IMR-90 (cell line): Measurements from ENCODE around the gene LRRC36. TPM values are rescaled to one million over a fixed set of nuclear protein-coding genes. Genes with fewer than 3 reads are reported as not detected.

ENCODE experiments used
- ATAC-seq: fragments of 200-7000 bp; cut with Tn5 transposase; 2 replicates; pipeline ENCODE4 v1.9.1; 2020; ENCODE audit warnings: low read depth, mild to moderate bottlenecking, moderate library complexity
- BruUV-seq: library from RNA; stranded (reverse); fragments of 400-500 nt; replicated peaks from 2 replicates; lab custom pipeline; 2021; lab: Mats Ljungman, UMichigan
- CTCF ChIA-PET: fragments of 300-600 bp; formaldehyde crosslinking; extraction: SDS; loops from one replicate; lab custom pipeline; 2021; ENCODE audit warnings: antibody characterized with exemption; lab: Yijun Ruan, JAX
- POLR2A ChIA-PET: fragments of 300-600 bp; sonication (Branson Sonifier 250); formaldehyde crosslinking; loops from one replicate; lab custom pipeline; 2022; ENCODE audit warnings: antibody characterized with exemption; ENCODE audit not compliant: unreplicated experiment; lab: Charles Lee
- DNase-seq: peaks from one replicate; pipeline ENCODE4 v3.0.0; 2013
- H2AFZ ChIP-seq: replicated peaks from 2 replicates; pipeline ENCODE3; 2013; ENCODE audit warnings: low read length, mild to moderate bottlenecking; ENCODE audit not compliant: poor library complexity
- H2AK5ac ChIP-seq: 2 replicates; pipeline ENCODE4 v1.6.1; 2013; ENCODE audit warnings: low read depth, low read length, inconsistent platforms
- H2AK9ac ChIP-seq: replicated peaks from 2 replicates; pipeline ENCODE3; 2013; ENCODE audit warnings: mild to moderate bottlenecking, low read depth, low read length, moderate library complexity; ENCODE audit not compliant: poor library complexity
- H2BK120ac ChIP-seq: 2 replicates; pipeline ENCODE4 v1.6.1; 2013; ENCODE audit warnings: low read depth, low read length, inconsistent platforms
- H2BK15ac ChIP-seq: 3 replicates; pipeline ENCODE4 v1.6.1; 2013; ENCODE audit warnings: low read depth, low read length, inconsistent platforms
- H2BK20ac ChIP-seq: 2 replicates; pipeline ENCODE4 v1.6.1; 2013; ENCODE audit warnings: low read depth, mild to moderate bottlenecking, inconsistent platforms, low read length, moderate library complexity
- H2BK5ac ChIP-seq: 2 replicates; pipeline ENCODE4 v1.6.1; 2013; ENCODE audit warnings: mild to moderate bottlenecking, low read depth, low read length, inconsistent platforms; ENCODE audit not compliant: poor library complexity, severe bottlenecking
- H3K14ac ChIP-seq: replicated peaks from 2 replicates; pipeline ENCODE4 v1.6.1; 2013; ENCODE audit warnings: low read depth, low read length, inconsistent platforms
- H3K18ac ChIP-seq: 2 replicates; pipeline ENCODE4 v1.6.1; 2013; ENCODE audit warnings: low read depth, low read length, control low read depth
- H3K23ac ChIP-seq: 2 replicates; pipeline ENCODE4 v1.6.1; 2013; ENCODE audit warnings: low read depth, low read length, inconsistent platforms
- H3K27ac ChIP-seq: 2 replicates; pipeline ENCODE4 v1.5.1; 2013; ENCODE audit warnings: mild to moderate bottlenecking, control low read depth, low read length; ENCODE audit not compliant: insufficient read depth
- H3K27me3 ChIP-seq: 2 replicates; pipeline ENCODE4 v1.6.1; 2013; ENCODE audit warnings: low read length; ENCODE audit not compliant: control insufficient read depth, insufficient read depth
- H3K36me3 ChIP-seq: 2 replicates; pipeline ENCODE4 v1.6.1; 2013; ENCODE audit warnings: low read length, mixed read lengths; ENCODE audit not compliant: control insufficient read depth, insufficient read depth
- H3K4ac ChIP-seq: 2 replicates; pipeline ENCODE4 v1.6.1; 2013; ENCODE audit warnings: low read depth, low read length, inconsistent platforms
- H3K4me1 ChIP-seq: 2 replicates; pipeline ENCODE4 v1.6.1; 2013; ENCODE audit warnings: low read length, mixed read lengths; ENCODE audit not compliant: control insufficient read depth, insufficient read depth
- H3K4me2 ChIP-seq: 2 replicates; pipeline ENCODE4 v1.6.1; 2013; ENCODE audit warnings: low read depth, mild to moderate bottlenecking, control low read depth, low read length, moderate library complexity
- H3K4me3 ChIP-seq: 2 replicates; pipeline ENCODE4 v1.5.1; 2013; ENCODE audit warnings: low read depth, mild to moderate bottlenecking, control low read depth, low read length, moderate library complexity; ENCODE audit not compliant: insufficient read depth
- H3K56ac ChIP-seq: 2 replicates; pipeline ENCODE4 v1.6.1; 2013; ENCODE audit warnings: low read length, inconsistent platforms; ENCODE audit not compliant: insufficient read depth; ENCODE audit errors: extremely low read depth
- H3K79me1 ChIP-seq, 2 experiments: 2 replicates each; pipeline ENCODE4 v1.6.1; 2013; ENCODE audit warnings: low read length in 2 of 2, inconsistent platforms in 1 of 2, low read depth in 1 of 2
- H3K9ac ChIP-seq: 2 replicates; pipeline ENCODE4 v1.6.1; 2013; ENCODE audit warnings: low read depth, low read length, control low read depth
- H3K9me1 ChIP-seq: 2 replicates; pipeline ENCODE4 v1.6.1; 2013; ENCODE audit warnings: low read length, inconsistent platforms; ENCODE audit not compliant: insufficient read depth
- H3K9me3 ChIP-seq: 2 replicates; pipeline ENCODE4 v1.6.1; 2013; ENCODE audit warnings: low read length; ENCODE audit not compliant: control insufficient read depth, insufficient read depth
- H4K20me1 ChIP-seq: 2 replicates; pipeline ENCODE4 v1.6.1; 2013; ENCODE audit warnings: low read length, inconsistent platforms; ENCODE audit not compliant: insufficient read depth
- H4K5ac ChIP-seq: 2 replicates; pipeline ENCODE4 v1.6.1; 2013; ENCODE audit warnings: mild to moderate bottlenecking, low read depth, low read length, control low read depth
- H4K8ac ChIP-seq, 2 experiments: 2 replicates each; pipeline ENCODE4 v1.6.1; 2013; ENCODE audit warnings: low read depth in 2 of 2, low read length in 2 of 2, control low read depth in 1 of 2, inconsistent platforms in 1 of 2
- H4K91ac ChIP-seq: 2 replicates; pipeline ENCODE4 v1.6.1; 2013; ENCODE audit warnings: low read depth, low read length, inconsistent platforms; ENCODE audit not compliant: insufficient read depth
- CHD1 ChIP-seq: IDR thresholded peaks from 2 replicates; pipeline ENCODE4 v1.6.1; 2012; ENCODE audit warnings: low read depth, low read length, improper control_type of control experiment
- FOS ChIP-seq: fragments of 150-350 bp; IDR thresholded peaks from 2 replicates; pipeline ENCODE4 v1.6.1; 2016; ENCODE audit warnings: low read depth, low read length
- MAZ ChIP-seq: IDR thresholded peaks from 2 replicates; pipeline ENCODE4 v1.6.1; 2012; ENCODE audit warnings: low read depth, mild to moderate bottlenecking, low read length, improper control_type of control experiment, moderate library complexity, borderline replicate concordance
- NFE2L2 ChIP-seq: fragments of 150-350 bp; IDR thresholded peaks from 2 replicates; pipeline ENCODE4 v1.6.1; 2016; ENCODE audit warnings: low read depth, mild to moderate bottlenecking, low read length
- RAD21 ChIP-seq: IDR thresholded peaks from 2 replicates; pipeline ENCODE4 v1.6.1; 2012; ENCODE audit warnings: low read length, improper control_type of control experiment
- RCOR1 ChIP-seq: IDR thresholded peaks from 2 replicates; pipeline ENCODE4 v1.6.1; 2012; ENCODE audit warnings: mild to moderate bottlenecking, low read length, improper control_type of control experiment; ENCODE audit not compliant: insufficient replicate concordance
- RFX5 ChIP-seq: IDR thresholded peaks from 2 replicates; pipeline ENCODE4 v1.8.0; 2012; ENCODE audit warnings: low read depth, mild to moderate bottlenecking, low read length, moderate library complexity
- USF2 ChIP-seq: fragments of 150-350 bp; IDR thresholded peaks from 2 replicates; pipeline ENCODE4 v1.6.1; 2017; ENCODE audit warnings: mild to moderate bottlenecking, antibody characterized with exemption, low read length, low read depth
- WGBS, 2 experiments: methylation state at CpG; one replicate each; pipeline versions ENCODE4 v1.1.5 to v1.1.7; 2013; ENCODE audit warnings: missing lambda C conversion rate in 2 of 2; ENCODE audit not compliant: insufficient read length in 1 of 2; ENCODE audit errors: extremely low coverage in 2 of 2; 5-methylcytosine and 5-hydroxymethylcytosine counted together
- dilution Hi-C: fragments of 300-500 bp; cut with HindIII; formaldehyde crosslinking; loops from one replicate; pipeline ENCODE4 v1.14.3; 2018; ENCODE audit warnings: low sequenced_read_pairs; ENCODE audit not compliant: unreplicated experiment
- in situ Hi-C: fragments of 300-500 bp; cut with MboI; formaldehyde crosslinking; loops from 3 replicates; pipeline ENCODE4 v1.14.3; 2019; ENCODE audit warnings: low sequenced_read_pairs, inconsistent platforms, mixed read lengths
- intact Hi-C: fragments of 100-400 bp; cut with micrococcal nuclease; formaldehyde crosslinking; loops from 2 replicates; pipeline ENCODE4 v1.10.0; 2022
- polyA plus RNA-seq, 3 experiments: library from polyadenylated mRNA; depleted of rRNA; stranded (reverse); fragments of >200 nt; gene quantifications; 2 replicates each; pipeline ENCODE4 v1.2.3, GENCODE V29; 2012; ENCODE audit warnings: low replicate concordance in 1 of 3
- total RNA-seq: library from RNA; depleted of rRNA; stranded (reverse); fragments of >200 nt; gene quantifications from 2 replicates; pipeline ENCODE4 v1.2.3, GENCODE V29; 2012

Gene LRRC36
- total and polyA plus RNA-seq, 2 of the 4 experiments (the other 2 are of a cell fraction) = 0.18 to 0.29 TPM

DNA sequence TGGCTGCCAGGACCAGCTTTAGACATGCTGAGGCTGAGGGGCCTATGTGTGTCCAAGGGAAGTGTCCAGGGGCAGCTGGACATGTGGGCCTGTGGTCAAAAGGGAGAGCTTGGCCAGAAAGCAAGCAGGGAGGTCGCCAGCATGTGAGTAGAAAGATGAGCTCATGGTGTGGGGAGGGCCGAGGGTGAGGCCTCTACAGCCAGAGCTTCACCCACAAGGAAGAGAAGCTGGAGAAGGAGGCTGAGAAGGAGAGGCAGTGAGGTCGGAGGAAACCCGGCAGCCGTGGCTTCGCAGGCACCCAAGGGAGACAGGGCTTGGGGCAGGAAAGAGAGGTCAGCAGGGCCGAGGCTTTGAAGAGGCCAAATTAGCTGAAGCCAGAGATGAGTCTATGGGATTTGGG lies 100.3 kb downstream of the LRRC36 start:
- Histone ChIP-seq H3K27ac (no peak overlapping the region), H4K91ac (no peak overlapping the region), H3K9me1 (peaks cover 3% of the 10 kb centered on the region; the same call in 1 of the 2 replicates), H2BK120ac (no peak overlapping the region), H3K36me3 (no peaks in the 10 kb centered on the region), H3K18ac (no peak overlapping the region), H3K14ac (no peak overlapping the region), H2AK5ac (no peak overlapping the region), H2BK20ac (no peak overlapping the region), H2AFZ (no peak overlapping the region), H3K4me3 (no peak overlapping the region), H3K23ac (no peak overlapping the region), H3K79me1 (no peaks in the 10 kb centered on the region), H3K4ac (no peak overlapping the region), H2BK15ac (no peak overlapping the region), H3K9ac (no peak overlapping the region), H4K20me1 (peaks cover 10% of the 10 kb centered on the region; the same call in 1 of the 2 replicates), H3K9me3 (no peaks in the 10 kb centered on the region), H4K8ac (no peak overlapping the region), H2AK9ac (peak overlapping the region; percentile 79), H3K4me1 (peaks cover 5% of the 10 kb centered on the region; the same call in 1 of the 2 replicates), H2BK5ac (no peak overlapping the region), H3K4me2 (no peak overlapping the region), H3K27me3 (peaks cover 59% of the 10 kb centered on the region), H3K56ac (no peak overlapping the region), H4K5ac (no peak overlapping the region)
- DNase-seq (no peak), ATAC-seq (no peak)
- ChIA-PET CTCF (interaction anchor here (0.6 to 1.7 kb wide), 4 partner anchors 10 to 1316 kb away, joined by 3 to 6 read pairs (median 4); no protein-coding TSS in a partner anchor), POLR2A (interaction anchor here (0.6 kb wide), 1 partner anchor 10 kb away, joined by 3 read pairs; the partner anchor contains the start of gene ZDHHC1)
- no peak for TF ChIP-seq RCOR1
- no peak for TF ChIP-seq USF2
- no peak for TF ChIP-seq NFE2L2
- TF ChIP-seq CHD1 = no peak
- TF ChIP-seq FOS = no peak
- TF ChIP-seq RAD21 = no peak
- no peak for TF ChIP-seq MAZ
- TF ChIP-seq RFX5 = no peak
- intact Hi-C loops (loop anchor here (5.0 kb wide), 1 partner anchor 165 kb away; no protein-coding TSS in a partner anchor), dilution Hi-C loops (no loop called here), in situ Hi-C loops (no loop called here)
- WGBS, 2 experiments = 65% methylated on average over 6 of the region's 7 CpGs; no CpG with 5 or more reads in 1 of the 2 experiments
- BruUV-seq = no TSS peak
